ENCODE results near the gene APBA1.
"Not testable (repeated sequence)": the region's sequence is repeated elsewhere in the genome, so short reads cannot be mapped to it uniquely, and the experiment has no call there.

The APBA1 gene

GRCh38 chr9:69446496-69446895 lies 225.7 kb downstream of the APBA1 start:
- H3K4me3 Mint-ChIP-seq = no peak overlapping the region
- peaks cover 17% of the 10 kb centered on the region for H3K27me3 Mint-ChIP-seq
- H3K36me3 Mint-ChIP-seq = no peaks in the 10 kb centered on the region
- H3K4me1 Mint-ChIP-seq = no peaks in the 10 kb centered on the region
- ATAC-seq (ENCODE audit: low read depth) (no peak), DNase-seq (ENCODE audit: low spot score in 2 of 2) (no peak)
- peaks cover 4% of the 10 kb centered on the region for H3K9me3 Mint-ChIP-seq
- no peak overlapping the region for H3K27ac Mint-ChIP-seq

DNA sequence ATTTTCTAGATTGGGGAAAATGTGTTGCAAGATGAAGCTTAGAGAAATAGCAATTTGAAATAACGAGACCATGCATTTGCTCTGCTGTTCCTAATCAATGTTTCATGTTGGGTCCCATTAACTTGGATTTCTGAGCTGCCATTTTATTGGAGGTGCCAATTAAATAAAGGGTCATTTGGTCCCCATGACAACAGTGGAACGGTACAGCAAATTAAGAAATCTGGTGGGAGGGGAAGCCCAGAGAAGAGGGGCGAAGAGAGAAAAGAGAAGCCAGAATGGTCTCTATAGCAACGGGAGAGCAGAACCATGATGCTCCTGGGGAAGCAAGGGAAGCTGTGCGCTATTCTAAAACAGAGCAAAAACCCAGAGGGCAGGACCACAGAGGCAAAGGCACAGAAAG lies 226.9 kb downstream of the APBA1 start:
- H3K27me3 Mint-ChIP-seq = peaks cover 17% of the 10 kb centered on the region
- H3K4me3 Mint-ChIP-seq = no peak overlapping the region
- no peaks in the 10 kb centered on the region for H3K4me1 Mint-ChIP-seq
- H3K27ac Mint-ChIP-seq = no peak overlapping the region
- ATAC-seq (ENCODE audit: low read depth) = no peak
- no peaks in the 10 kb centered on the region for H3K36me3 Mint-ChIP-seq
- H3K9me3 Mint-ChIP-seq = peaks cover 4% of the 10 kb centered on the region
- DNase-seq (ENCODE audit: low spot score in 2 of 2) = no peak

DNA sequence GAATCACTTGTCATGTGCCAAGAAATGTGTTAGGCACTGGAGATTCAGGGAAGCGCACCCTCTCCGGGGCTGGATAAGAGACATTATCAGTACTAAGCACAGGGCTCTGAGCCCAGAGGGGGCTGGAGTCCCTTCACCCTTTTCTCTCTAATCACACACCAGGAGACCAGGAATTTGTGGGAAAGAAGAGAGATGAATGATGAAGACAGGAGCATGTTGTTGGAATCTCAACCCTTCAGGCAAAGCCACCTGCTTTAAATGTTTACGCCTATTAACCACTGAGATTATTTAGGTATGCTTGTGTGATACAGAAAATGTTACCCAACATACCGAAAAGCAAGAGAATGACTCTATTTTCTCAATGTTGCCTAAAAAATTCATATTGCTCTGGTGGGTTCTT lies 227.4 kb downstream of the APBA1 start:
- Mint-ChIP-seq H3K9me3 (peaks cover 4% of the 10 kb centered on the region), H3K27me3 (peaks cover 17% of the 10 kb centered on the region), H3K4me1 (no peaks in the 10 kb centered on the region), H3K4me3 (no peak overlapping the region), H3K27ac (no peak overlapping the region), H3K36me3 (no peaks in the 10 kb centered on the region)
- DNase-seq (ENCODE audit: low spot score in 2 of 2) (no peak), ATAC-seq (ENCODE audit: low read depth) (no peak)

DNA sequence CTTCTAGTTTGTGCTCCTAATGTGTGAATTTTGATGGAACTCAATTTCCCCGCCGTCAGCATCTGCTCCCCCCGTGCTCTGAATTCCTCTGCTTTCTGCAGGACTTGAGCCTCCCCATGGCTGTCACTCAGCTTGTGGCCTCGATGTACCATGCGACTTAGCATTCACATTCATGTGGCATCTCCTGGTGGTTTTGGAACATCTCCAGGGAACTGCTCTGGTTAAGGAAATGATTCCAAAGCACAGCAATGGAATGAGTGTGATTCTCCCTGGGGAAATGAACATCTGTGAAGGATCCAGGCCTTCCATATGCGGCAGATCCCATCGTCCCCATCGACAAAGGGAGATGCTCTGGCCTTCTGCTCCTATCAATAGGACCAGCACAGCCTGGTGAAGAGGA lies 228.2 kb downstream of the APBA1 start:
- ATAC-seq (ENCODE audit: low read depth) = no peak
- H3K9me3 Mint-ChIP-seq = peaks cover 4% of the 10 kb centered on the region
- H3K36me3 Mint-ChIP-seq = no peaks in the 10 kb centered on the region
- H3K27ac Mint-ChIP-seq = no peak overlapping the region
- no peak overlapping the region for H3K4me3 Mint-ChIP-seq
- no peak for DNase-seq (ENCODE audit: low spot score in 2 of 2)
- H3K27me3 Mint-ChIP-seq = peaks cover 17% of the 10 kb centered on the region
- H3K4me1 Mint-ChIP-seq = no peaks in the 10 kb centered on the region

DNA sequence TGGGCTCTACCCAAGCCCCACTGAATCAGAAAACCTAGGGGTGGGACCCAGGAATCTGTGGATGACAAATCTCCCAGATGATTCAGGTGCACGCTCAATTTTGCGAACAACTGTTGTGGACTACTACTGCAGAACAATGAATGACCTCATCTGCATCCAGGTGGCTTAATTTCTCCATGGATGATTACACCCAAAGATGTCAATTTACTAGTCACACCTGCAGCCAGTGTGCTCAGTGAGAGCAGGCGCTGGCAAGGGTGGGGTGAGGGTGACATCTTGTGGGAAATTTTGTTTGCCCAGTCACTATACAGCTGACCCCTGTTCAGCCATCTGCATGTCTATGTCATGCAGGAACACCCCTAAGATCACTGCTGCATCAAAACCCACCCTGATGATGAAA lies 229.0 kb downstream of the APBA1 start:
- Mint-ChIP-seq H3K36me3 (no peaks in the 10 kb centered on the region), H3K4me1 (no peaks in the 10 kb centered on the region), H3K4me3 (no peak overlapping the region), H3K27me3 (peaks cover 14% of the 10 kb centered on the region), H3K27ac (no peak overlapping the region), H3K9me3 (peaks cover 4% of the 10 kb centered on the region)
- no peak for DNase-seq (ENCODE audit: low spot score in 2 of 2)
- no peak for ATAC-seq (ENCODE audit: low read depth)

DNA sequence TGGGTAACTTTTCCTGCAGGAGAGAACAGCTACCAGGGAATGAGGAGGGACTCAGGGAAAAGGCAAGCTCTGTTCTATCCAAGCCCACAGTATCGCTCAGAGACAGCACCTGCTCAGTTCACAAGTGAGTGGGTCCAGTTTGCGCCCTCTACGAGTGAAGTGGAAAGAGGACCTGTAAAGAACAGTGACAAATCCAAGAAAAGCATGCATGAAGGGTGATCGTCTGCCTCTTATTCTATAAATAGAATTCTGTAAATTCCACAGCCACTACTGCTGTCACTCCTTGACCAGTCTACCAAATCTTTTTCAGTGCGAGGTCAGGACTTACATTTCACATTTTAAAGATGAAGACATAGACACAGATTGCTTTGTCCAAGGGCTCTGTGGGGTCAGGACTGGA lies 229.7 kb downstream of the APBA1 start:
- H3K4me3 Mint-ChIP-seq = no peak overlapping the region
- ATAC-seq (ENCODE audit: low read depth) (no peak), DNase-seq (ENCODE audit: low spot score in 2 of 2) (no peak)
- peaks cover 12% of the 10 kb centered on the region for H3K27me3 Mint-ChIP-seq
- no peak overlapping the region for H3K27ac Mint-ChIP-seq
- peaks cover 2% of the 10 kb centered on the region for H3K9me3 Mint-ChIP-seq
- no peaks in the 10 kb centered on the region for H3K4me1 Mint-ChIP-seq
- no peaks in the 10 kb centered on the region for H3K36me3 Mint-ChIP-seq

- not testable (repeated sequence) for DNase-seq (ENCODE audit: low spot score in 2 of 2)
Measured at GRCh38 chr9:69440254-69440955, 231.8 kb downstream of the APBA1 start.

DNA sequence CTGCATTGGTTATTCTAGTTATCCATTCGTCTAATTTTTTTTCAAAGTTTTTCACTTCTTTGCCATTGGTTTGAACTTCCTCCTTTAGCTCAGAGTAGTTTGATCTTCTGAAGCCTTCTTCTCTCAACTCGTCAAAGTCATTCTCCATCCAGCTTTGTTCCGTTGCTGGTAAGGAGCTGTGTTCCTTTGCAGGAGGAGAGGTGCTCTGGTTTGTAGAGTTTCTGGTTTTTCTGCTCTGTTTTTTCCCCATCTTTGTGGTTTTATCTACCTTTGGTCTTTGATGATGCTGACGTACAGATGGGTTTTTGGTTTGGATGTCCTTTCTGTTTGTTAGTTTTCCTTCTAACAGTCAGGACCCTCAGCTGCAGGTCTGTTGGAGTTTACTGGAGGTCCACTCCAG lies 232.5 kb downstream of the APBA1 start:
- H3K4me3 Mint-ChIP-seq; ATAC-seq (ENCODE audit: low read depth); H3K27ac Mint-ChIP-seq; H3K9me3 Mint-ChIP-seq; H3K36me3 Mint-ChIP-seq; H3K27me3 Mint-ChIP-seq; DNase-seq (ENCODE audit: low spot score in 2 of 2); H3K4me1 Mint-ChIP-seq: not testable (repeated sequence)

More at GRCh38 chr9:69440254-69440955, 231.8 kb downstream of the APBA1 start:
- H3K27ac Mint-ChIP-seq; H3K36me3 Mint-ChIP-seq; H3K27me3 Mint-ChIP-seq; H3K4me1 Mint-ChIP-seq; H3K9me3 Mint-ChIP-seq; ATAC-seq (ENCODE audit: low read depth); H3K4me3 Mint-ChIP-seq: not testable (repeated sequence)

DNA sequence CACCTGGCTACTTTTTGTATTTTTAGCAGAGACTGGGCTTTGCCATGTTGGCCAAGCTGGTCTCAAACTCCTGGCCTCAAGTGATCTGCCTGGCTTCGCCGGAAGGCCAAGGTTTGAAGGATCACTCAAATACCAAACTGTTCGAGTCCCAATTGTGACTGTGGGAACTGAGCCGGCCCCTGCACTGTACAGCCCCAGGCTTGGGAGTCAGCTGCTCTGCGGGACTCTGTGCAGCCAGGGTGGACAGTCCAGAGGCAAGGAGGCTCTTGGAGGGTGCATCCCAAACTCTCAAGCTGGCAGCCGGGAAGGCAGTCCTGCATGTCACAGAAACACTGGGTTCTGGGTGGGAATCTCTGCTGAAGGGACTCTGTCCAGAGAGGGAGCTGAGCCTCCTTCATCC lies 238.2 kb downstream of the APBA1 start:
- no peaks in the 10 kb centered on the region for H3K36me3 Mint-ChIP-seq
- DNase-seq (ENCODE audit: low spot score in 2 of 2) (no peak), ATAC-seq (ENCODE audit: low read depth) (no peak)
- H3K4me1 Mint-ChIP-seq = no peaks in the 10 kb centered on the region
- peaks cover 6% of the 10 kb centered on the region for H3K27me3 Mint-ChIP-seq
- no peak overlapping the region for H3K4me3 Mint-ChIP-seq
- H3K27ac Mint-ChIP-seq = no peak overlapping the region
- H3K9me3 Mint-ChIP-seq = no peaks in the 10 kb centered on the region

- no peak for ATAC-seq (ENCODE audit: low read depth)
- H3K27me3 Mint-ChIP-seq = peaks cover 6% of the 10 kb centered on the region
- H3K4me1 Mint-ChIP-seq = no peaks in the 10 kb centered on the region
- no peak overlapping the region for H3K4me3 Mint-ChIP-seq
- H3K36me3 Mint-ChIP-seq = no peaks in the 10 kb centered on the region
- no peak overlapping the region for H3K27ac Mint-ChIP-seq
- DNase-seq (ENCODE audit: low spot score in 2 of 2) = no peak
- H3K9me3 Mint-ChIP-seq = no peaks in the 10 kb centered on the region
Measured at GRCh38 chr9:69433392-69433791, 238.8 kb downstream of the APBA1 start.

DNA sequence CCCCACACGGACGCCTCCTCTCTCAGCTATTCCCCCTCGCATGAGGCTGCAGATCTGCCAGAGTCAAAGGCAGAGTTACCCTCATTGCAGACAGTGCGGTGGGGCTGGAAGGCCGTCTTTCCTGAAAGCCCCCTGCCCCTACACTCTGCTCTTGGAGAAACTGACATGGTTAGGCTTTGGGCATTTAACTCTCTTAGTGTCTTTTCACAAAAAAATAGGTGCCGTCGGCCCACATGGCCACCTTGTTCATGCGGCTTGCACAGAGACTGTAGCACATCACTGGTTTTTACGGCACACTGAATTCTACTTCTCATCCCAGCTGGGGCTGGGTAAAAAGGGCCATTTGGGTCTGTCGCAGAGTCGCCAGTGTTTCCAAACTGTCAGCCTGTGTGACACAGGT lies 239.5 kb downstream of the APBA1 start:
- no peak overlapping the region for H3K4me3 Mint-ChIP-seq
- H3K4me1 Mint-ChIP-seq = no peaks in the 10 kb centered on the region
- no peaks in the 10 kb centered on the region for H3K9me3 Mint-ChIP-seq
- no peak overlapping the region for H3K27ac Mint-ChIP-seq
- no peak for DNase-seq (ENCODE audit: low spot score in 2 of 2)
- no peaks in the 10 kb centered on the region for H3K36me3 Mint-ChIP-seq
- ATAC-seq (ENCODE audit: low read depth) = no peak
- H3K27me3 Mint-ChIP-seq = peaks cover 10% of the 10 kb centered on the region

- ATAC-seq (ENCODE audit: low read depth) = no peak
Measured at GRCh38 chr9:69431777-69432176, 240.4 kb downstream of the APBA1 start.

DNA sequence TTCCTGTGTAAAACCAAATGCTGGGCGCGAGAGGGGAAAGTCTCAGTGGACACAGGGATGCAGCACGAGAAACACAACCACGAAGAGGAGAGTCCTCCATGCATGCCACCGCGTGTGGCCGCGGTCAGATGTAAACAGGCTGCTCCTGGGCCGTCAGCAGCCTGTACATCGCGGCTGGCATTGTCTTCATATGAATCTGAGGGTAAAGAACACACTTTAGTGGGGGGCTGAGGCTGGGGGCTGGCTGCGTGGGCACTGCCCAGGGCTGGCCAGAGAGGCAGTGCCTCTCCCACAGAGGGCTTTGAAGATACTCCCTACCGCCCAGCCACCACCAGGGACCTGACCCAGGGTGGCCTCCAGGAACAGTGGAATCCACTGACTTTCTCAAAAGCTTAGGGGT lies 241.0 kb downstream of the APBA1 start:
- Mint-ChIP-seq H3K9me3 (no peaks in the 10 kb centered on the region), H3K36me3 (no peaks in the 10 kb centered on the region), H3K27ac (no peak overlapping the region), H3K4me3 (no peak overlapping the region), H3K4me1 (peaks cover 3% of the 10 kb centered on the region), H3K27me3 (peaks cover 10% of the 10 kb centered on the region)
- ATAC-seq (ENCODE audit: low read depth) (no peak), DNase-seq (ENCODE audit: low spot score in 2 of 2) (no peak)

More at GRCh38 chr9:69431777-69432176, 240.4 kb downstream of the APBA1 start:
- Mint-ChIP-seq H3K4me3 (no peak overlapping the region), H3K27me3 (peaks cover 10% of the 10 kb centered on the region), H3K27ac (no peak overlapping the region), H3K36me3 (no peaks in the 10 kb centered on the region), H3K4me1 (no peaks in the 10 kb centered on the region), H3K9me3 (no peaks in the 10 kb centered on the region)
- DNase-seq (ENCODE audit: low spot score in 2 of 2) = no peak

- Mint-ChIP-seq H3K9me3 (no peaks in the 10 kb centered on the region), H3K4me3 (no peak overlapping the region)
Measured at GRCh38 chr9:69430206-69430605, 242.0 kb downstream of the APBA1 start.

GRCh38 chr9:69429281-69429680 lies 242.9 kb downstream of the APBA1 start:
- Mint-ChIP-seq H3K27ac (no peak overlapping the region), H3K9me3 (no peaks in the 10 kb centered on the region), H3K4me1 (peaks cover 3% of the 10 kb centered on the region), H3K27me3 (peaks cover 10% of the 10 kb centered on the region), H3K4me3 (no peak overlapping the region), H3K36me3 (no peaks in the 10 kb centered on the region)
- ATAC-seq (ENCODE audit: low read depth) = no peak
- no peak for DNase-seq (ENCODE audit: low spot score in 2 of 2)

More at GRCh38 chr9:69430206-69430605, 242.0 kb downstream of the APBA1 start:
- DNase-seq (ENCODE audit: low spot score in 2 of 2) = no peak
- H3K4me1 Mint-ChIP-seq = peaks cover 3% of the 10 kb centered on the region
- ATAC-seq (ENCODE audit: low read depth) = no peak
- peaks cover 10% of the 10 kb centered on the region for H3K27me3 Mint-ChIP-seq
- H3K27ac Mint-ChIP-seq = no peak overlapping the region
- H3K36me3 Mint-ChIP-seq = no peaks in the 10 kb centered on the region

All from memory B cell (primary cell).